ENCODE measurements around the gene C1orf87. TPM values are rescaled to one million over a fixed set of nuclear protein-coding genes. Genes with fewer than 3 reads are reported as not detected.

The C1orf87 gene
- total RNA-seq, 1 experiment from 2014 or later = 0.33 TPM

- H4K5ac ChIP-seq (ENCODE audit: insufficient read length, low read depth, low read length) = no peak overlapping the region
- no peak overlapping the region for H3K9ac ChIP-seq (ENCODE audit: extremely low read depth, insufficient read length, low read length)
- no peak overlapping the region for H3K4ac ChIP-seq (ENCODE audit: low read depth, low read length)
- DNase-seq = no peak
- H2BK15ac ChIP-seq (ENCODE audit: low read depth, low read length) = no peak overlapping the region
- no peak overlapping the region for H2BK120ac ChIP-seq (ENCODE audit: low read depth, low read length, poor library complexity, severe bottlenecking)
- no peak overlapping the region for H3K27ac ChIP-seq (ENCODE audit: insufficient read length, low read depth, low read length)
- H3K27me3 ChIP-seq (ENCODE audit: insufficient read depth, low read length) = no peaks in the 10 kb centered on the region
- no peak overlapping the region for H2BK5ac ChIP-seq (ENCODE audit: insufficient read length, low read length)
- H3K18ac ChIP-seq (ENCODE audit: insufficient read length, low read depth, low read length) = no peak overlapping the region
- no peak overlapping the region for H2BK12ac ChIP-seq (ENCODE audit: insufficient read length, low read depth, low read length)
- no peak for TF ChIP-seq CTCF (conservative IDR thresholded peaks at IDR 0.05)
- H4K91ac ChIP-seq (ENCODE audit: insufficient read length, low read depth, low read length) = no peak overlapping the region
- H3K79me2 ChIP-seq (ENCODE audit: insufficient read depth, low read length) = no peaks in the 10 kb centered on the region
- H3K4me1 Mint-ChIP-seq = peaks cover 10% of the 10 kb centered on the region in 2 experiments
- no peaks in the 10 kb centered on the region; the same call in 1 of the 2 replicates for H3K4me1 ChIP-seq (ENCODE audit: insufficient read depth, low read length)
- no peak overlapping the region for H2AK5ac ChIP-seq (ENCODE audit: insufficient read length, low read length)
- H3K9me3 Mint-ChIP-seq = no peaks in the 10 kb centered on the region
- H3T11ph ChIP-seq (ENCODE audit: low read length) = no peak overlapping the region
- H4K20me1 ChIP-seq (ENCODE audit: control insufficient read depth, insufficient read depth, insufficient read length) = no peaks in the 10 kb centered on the region
- H3K23me2 ChIP-seq (ENCODE audit: insufficient read length, low read depth, low read length, poor library complexity, severe bottlenecking) = peaks cover 6% of the 10 kb centered on the region
- no CpG with 5 or more reads among the region's 4 CpGs for WGBS (ENCODE audit: extremely low coverage, insufficient read length, low lambda C conversion rate)
- no peak overlapping the region for H3K23ac ChIP-seq (ENCODE audit: insufficient read length, low read depth, low read length)
- peaks cover 6% of the 10 kb centered on the region for H3K27me3 Mint-ChIP-seq (ENCODE audit: low read depth)
- no peak overlapping the region for H3K4me2 ChIP-seq (ENCODE audit: insufficient read depth, insufficient read length, low read length)
- no peak overlapping the region for H3K4me3 Mint-ChIP-seq
- no peak overlapping the region for H3K14ac ChIP-seq (ENCODE audit: insufficient read depth, low read length)
- H3K79me1 ChIP-seq (ENCODE audit: insufficient read depth, low read depth, low read length, poor library complexity, severe bottlenecking) = no peaks in the 10 kb centered on the region
- no peak overlapping the region for H3K27ac Mint-ChIP-seq
- H3K9me3 ChIP-seq (ENCODE audit: control insufficient read depth, low read depth, low read length) = no peaks in the 10 kb centered on the region
- no peak overlapping the region for H4K8ac ChIP-seq (replicated peaks; ENCODE audit: insufficient read length, low read depth, low read length)
- H3K36me3 Mint-ChIP-seq (ENCODE audit: insufficient read depth in 1 of 3, low read depth in 3 of 3) = no peaks in the 10 kb centered on the region
- H2BK20ac ChIP-seq (ENCODE audit: low read depth, low read length, poor library complexity, severe bottlenecking) = no peak overlapping the region
- no peak overlapping the region for H3K56ac ChIP-seq (ENCODE audit: insufficient read length, low read depth, low read length)
- no peak overlapping the region for H2AFZ ChIP-seq (ENCODE audit: low read length)
Observed at GRCh38 chr1:60078182-60078581, 4.6 kb upstream of the C1orf87 start.
